Left hindlimb (tissue), 1 donor: ENCODE data around the gene ALDH1L1.

Source experiments
- DNase-seq: peaks from one replicate; pipeline ENCODE4 v3.0.0-alpha.2; 2018

Gene ALDH1L1

DNA sequence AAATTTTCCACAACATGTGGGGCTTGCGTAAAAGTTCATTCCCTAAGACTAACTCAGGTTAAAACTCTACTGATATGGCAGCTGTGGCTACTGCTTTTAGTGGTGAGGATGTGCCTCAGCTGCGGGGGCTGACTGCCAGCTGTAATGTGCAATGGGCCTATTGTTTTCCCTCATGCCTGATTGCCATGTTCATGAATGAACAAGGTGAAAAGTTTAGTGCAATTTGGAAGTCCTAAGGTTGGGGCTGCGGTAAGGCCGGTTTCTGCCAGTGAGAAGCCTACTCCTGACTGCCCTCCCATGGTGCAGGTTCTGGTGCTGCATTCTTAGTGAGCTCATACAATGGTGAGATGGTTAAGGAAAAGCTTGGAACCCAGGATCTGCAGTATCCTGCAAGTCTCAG, 10.9 kb upstream of the ALDH1L1 start:
- DNase-seq: no peak

DNA sequence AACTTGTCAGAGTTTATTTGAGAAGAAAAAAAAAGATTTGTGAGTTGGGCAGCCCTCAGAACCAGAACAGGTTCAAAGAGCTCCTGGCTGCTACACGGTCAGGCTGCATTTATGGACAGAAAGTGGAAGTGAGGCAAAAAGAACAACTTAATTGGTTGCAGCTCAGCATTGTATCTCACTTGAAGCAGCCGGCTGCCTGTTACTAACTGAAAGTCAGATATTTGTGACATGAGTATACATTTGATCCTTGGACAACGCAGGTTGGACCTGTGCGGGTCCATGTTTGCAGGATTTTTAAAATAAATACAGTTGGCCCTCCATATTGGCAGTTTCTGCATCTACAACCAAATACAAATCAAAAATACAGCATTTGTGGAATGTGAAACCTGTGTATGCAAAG, 7.5 kb upstream of the ALDH1L1 start:
- no peak for DNase-seq

DNA sequence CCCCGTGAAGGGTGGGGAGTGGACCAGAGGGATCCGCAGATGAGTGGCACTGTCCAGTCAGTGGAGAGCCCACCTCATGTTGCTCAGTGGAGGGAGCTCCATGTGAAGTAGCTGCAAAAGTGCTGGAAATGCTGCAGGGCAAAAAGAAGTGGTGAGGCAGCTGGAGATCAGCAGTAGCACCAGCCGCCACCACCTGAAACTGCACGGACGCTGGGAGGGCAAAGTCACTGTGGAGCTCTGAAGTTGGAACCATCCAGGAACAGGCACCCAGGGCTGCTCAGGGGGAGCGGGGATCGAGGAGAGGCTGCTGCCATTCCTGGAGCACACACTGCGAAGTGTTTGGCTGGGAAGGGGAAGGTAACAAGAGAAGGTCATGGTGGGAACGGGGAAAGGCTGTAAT, 6.4 kb upstream of the ALDH1L1 start:
- DNase-seq: no peak

DNA sequence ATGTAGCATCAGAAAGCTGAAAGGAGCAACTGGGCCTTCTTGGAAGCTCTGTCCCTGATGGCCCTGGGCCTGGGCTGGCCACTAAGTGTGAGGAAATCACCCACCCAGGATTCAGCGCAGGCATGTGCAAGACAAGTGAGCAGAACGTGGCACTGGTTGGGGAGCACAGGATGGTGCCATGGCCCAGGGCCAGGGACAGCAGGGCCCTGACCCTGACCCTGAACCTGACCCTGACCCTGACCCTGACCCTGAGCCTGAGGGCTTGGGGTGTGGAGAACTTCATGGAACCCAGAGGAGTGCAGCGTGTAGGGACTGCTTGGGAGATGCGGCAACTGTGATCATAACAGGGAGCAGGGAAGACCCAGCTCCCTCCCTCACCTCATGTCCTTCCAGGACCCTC, 5.9 kb upstream of the ALDH1L1 start:
- no peak for DNase-seq

DNA sequence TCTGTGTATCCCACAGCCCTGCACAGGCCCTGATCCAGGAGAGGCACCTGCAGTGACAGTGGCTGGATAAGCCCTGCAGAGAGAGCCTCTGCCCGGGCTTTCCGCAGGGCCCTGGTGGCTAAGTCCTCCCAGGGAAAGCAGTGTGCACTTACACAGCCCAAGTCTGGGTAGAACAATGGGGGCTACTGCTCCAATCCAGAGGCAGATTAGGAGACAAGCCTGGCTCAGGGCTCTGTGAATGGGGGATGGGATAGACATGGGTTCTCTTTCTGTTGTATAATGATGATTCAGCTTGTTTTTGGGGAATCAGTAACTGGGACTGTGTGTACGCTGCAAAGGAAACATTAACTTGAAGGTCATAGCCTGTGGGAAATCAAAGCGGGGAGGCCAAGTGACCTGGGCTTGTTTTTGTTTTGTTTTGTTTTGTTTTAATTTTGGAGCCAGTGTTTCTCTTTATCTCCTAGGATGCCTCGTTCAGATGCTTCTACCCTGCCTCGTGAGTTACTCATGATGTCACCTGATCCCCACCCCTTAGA, 4.1 kb upstream of the ALDH1L1 start:
- no peak for DNase-seq

DNA sequence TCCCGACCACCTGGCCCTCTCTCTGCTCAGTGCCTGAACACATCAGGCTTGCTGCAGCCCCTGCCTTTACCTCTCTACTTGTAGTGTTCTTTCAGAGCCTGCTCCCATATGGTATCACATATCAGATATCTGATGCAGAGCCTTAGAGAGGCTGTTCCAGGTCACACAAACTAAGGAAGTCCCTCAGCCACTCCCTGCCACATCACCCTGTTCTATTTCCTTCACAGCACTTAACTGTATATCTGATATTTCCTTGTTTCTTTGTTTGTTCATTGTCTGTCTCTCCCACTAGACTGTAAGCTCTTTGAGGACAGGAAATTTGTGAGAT, 976 bp upstream of the ALDH1L1 start:
- DNase-seq: no peak

DNA sequence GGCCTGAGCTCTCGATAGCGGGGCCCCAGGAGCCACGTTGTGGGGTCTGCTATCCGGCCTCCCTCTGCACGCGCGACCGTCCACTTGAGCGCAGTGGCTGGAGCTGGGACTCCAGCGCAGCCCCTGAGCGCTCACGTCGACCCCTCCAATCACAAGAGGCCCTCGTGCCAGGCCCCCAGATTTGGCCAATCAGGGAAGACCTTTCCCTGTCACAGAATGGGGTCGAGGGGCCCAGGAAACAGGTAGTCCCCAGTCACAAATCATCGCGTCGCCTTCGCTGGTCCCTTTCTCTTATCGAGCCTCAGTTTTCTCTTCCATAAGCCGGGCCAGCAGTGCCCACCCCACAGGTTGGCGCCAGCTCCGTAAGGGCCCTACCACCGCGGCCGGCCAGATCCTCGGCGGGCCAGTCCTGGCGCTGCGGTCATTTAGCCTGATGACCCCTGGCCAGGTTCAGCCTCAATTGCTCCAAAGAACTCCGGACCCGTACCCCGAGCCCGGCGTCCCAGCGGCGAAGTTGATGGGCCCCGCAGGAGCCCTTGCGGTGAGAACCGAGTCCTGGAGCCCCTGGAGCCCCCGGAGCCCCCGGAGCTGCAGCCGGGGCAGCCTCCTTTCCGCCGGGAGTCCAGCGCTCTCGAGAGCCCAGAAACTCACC, 435 bp downstream of the ALDH1L1 start:
- DNase-seq: no peak

DNA sequence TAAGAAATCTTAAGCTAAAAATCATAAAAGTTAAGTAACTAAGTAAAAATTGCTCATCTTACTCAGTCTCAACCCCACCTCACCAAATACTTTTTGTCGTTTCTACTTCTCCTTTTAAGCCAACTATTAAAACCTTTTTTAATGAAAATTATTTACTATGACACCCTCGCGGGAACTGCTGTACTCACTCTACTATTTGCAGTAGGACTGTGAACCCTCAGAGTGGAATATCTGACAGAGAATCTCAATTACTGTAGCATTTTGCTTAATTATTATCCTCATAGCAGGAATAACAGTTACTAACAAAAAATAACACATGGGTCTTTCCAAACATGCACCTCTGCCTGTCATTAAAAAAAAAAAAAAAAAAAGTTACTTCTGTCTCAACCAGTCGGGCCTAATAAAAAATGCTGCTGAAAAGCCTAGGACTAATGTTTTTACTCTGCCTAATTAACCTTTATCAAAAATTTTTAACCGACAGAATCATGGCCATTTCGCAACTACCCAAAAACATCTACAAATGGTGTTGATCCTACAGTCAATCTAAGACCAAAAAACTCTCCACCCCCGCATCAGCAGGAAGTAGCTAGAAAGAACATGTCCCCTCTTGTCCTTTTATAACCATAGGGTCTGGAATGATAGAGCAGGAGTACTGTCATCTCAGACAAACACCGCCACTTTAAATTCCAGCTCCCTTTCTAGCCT, 10.2 kb downstream of the ALDH1L1 start:
- no peak for DNase-seq

DNA sequence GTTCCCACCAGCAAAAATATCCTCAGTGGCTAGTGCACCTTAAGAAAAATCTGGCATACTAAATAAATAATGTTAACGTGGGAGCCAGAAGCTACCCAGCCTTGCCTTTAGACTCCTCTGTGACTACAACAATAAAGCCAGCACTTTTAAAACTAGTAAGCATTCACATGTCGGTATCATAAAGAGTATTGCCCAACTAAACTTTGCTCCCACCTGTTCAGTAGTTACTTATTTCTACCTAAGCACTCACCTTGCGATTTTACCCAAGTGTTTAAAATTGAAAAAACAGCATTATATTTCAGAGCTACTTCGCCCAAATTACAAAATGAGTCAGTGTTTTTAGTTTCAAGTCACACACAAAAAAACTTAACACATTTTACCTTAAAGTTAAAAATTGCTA, 12.8 kb downstream of the ALDH1L1 start:
- no peak for DNase-seq

DNA sequence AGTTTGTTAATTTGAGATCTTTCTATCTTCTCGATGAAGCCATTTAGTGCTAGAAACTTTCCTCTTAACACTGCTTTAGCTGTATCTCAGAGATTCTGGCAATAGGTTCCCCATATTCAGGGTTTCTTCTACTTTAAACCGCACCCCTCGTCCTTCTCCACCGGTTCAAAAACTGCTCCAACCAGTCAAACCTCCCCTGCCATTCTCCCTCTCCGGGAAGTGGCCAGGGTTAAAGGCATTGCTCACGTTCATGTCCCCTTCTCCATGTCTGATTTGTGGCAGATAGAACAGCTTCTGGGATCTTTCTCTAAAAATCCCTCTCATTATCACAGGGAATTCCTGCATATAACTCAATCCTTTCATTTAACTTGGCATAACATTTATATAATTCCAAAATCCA, 14.4 kb downstream of the ALDH1L1 start:
- DNase-seq: no peak

DNA sequence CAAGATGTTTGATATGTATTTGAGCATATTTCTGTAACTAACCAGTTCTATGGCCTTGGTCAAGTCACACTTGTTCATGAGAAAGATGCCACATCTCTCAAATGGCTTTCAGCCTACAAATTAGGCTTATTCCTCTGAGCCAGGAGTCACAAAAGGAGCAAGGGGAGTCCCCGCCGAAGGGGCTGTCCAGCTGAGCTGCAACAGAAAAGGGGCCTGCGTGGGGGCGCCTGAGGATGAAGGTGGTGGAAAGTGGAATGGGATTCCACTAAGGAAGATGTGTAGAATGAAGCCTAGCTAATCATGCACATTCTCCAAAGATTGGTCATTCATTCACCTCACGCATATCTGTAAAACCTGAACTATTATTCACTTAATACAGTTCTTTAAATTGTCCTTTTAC, 19.1 kb downstream of the ALDH1L1 start:
- no peak for DNase-seq

DNA sequence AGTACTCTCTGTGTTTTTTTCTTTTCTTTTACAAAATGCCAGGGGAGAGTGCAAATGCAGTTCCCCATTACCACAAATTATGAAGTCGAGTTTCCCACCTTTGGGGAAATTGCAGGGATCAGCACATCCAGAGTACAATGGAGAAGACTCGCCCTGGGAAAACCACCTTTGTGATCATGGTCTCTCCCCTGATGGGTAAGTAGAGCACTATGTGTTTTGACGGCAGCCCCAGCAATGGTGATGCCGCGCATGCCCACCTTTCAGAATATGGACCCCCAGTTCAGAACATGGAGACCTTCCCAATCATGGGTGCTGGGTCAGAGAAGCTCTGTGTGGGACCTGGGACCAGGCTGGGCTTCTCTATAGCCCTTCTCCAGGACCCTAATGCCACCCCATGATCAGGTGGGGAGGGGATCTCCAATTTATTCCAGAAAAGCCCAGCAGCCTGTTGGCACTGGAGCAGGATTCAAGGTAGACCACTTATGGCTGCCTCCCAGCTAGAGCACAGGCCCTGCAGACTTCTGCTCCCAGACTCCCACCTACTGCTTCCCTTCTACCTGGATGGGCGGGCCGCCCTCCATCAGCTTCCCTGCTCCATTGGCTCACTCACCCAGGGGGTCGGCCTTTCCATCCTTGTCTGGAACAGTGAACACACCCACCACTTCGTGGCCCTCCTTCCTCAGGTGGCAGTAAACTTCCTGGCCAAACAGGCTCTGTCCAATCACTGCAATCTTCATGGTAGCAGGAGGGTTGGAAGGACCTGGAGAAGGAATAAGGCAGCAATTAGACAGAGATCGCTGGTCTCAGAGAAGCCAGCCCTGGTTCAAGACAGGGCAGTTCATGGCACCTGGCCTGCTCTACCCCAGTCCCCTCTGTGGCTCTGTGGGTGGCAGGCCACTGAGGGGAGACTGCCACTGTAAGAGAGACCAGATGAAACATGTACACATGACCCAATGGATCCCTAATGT, 19.9 kb downstream of the ALDH1L1 start:
- no peak for DNase-seq

DNA sequence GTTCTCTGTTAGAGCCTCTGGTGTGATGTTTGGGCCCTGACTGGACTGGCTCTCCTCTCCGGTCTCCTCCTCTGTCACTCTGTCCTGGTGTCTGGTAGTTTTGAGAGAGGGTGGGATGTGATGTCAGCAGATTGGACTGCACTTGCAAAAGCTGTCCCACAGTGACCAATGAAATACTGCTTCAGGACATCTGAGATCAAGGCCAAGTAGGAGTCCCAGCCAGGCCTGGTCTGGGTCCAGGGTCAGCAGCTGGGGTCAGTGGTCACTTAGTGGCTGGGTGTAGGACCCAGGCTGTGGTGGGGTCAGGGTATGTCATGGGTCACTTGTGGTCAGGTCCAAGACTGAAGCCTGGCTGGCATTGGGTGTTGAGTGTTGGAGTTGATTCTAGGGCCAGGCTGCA, 20.9 kb downstream of the ALDH1L1 start:
- DNase-seq: no peak

DNA sequence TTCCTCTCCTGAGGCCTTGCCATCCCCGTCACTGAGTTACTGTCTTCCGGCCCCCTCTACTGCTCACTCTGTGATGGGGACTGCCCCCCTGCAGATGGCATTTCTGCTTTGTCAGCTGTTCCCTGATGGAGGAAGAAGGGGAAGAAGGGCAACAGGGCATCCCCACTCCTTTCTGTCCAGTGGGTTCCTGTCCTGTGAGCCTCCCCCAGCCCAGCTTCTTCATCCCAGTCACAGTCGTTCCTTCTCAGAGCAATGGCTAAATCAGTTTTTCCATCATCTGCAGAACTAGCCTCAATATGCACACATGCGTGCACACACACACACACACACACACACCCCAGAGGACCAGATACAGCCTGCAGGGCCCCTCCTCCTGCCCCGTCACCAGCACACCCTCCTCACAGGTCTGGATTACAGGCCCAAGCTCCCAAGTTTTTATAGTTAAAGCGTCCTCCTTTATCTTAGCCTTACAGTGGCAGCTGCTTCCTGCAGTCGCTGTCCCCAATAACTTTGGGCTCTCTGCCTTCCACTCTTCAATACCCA, 21.4 kb downstream of the ALDH1L1 start:
- no peak for DNase-seq

DNA sequence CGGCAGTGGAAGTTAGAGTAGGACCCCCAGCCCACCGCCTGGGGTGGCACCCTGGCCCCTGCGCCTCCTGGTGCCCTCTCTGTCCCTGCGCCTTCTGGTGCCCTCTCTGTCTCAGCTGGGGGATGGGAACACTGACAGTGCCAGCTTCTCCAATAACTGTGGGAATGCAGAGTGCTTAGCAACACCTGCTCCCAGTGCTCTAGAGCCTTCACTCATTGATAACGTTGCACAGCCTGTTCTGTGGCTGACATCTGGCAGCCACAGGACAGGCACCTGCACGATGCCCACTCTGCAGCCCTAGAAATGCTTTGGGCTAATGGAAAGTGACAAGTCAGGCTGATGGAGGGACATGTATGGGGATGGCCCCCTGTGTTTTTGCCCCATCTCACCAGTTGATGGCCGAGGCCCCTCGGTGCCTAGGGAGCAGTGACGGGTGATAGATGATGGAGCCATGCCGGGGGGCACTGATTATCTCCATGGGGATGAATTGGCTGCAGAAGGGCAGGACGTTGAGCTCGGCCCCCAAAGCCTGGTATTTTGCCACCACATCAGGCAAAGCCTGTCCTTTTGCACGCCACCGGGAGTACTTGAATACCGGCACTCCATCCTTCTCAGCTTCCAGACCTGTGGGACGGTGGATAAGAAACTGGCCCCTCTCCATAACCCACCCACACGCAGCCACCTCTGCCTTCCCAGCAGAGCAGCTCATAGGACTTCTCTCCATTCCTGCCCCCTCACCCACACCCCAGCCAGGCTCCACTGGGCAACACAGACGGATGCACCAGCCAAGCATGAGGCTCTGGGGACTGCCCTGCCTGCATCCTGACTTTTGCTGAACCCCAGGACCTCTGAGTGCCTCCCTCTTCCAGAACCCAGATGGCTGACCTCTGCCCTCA, 22.1 kb downstream of the ALDH1L1 start:
- DNase-seq: no peak

DNA sequence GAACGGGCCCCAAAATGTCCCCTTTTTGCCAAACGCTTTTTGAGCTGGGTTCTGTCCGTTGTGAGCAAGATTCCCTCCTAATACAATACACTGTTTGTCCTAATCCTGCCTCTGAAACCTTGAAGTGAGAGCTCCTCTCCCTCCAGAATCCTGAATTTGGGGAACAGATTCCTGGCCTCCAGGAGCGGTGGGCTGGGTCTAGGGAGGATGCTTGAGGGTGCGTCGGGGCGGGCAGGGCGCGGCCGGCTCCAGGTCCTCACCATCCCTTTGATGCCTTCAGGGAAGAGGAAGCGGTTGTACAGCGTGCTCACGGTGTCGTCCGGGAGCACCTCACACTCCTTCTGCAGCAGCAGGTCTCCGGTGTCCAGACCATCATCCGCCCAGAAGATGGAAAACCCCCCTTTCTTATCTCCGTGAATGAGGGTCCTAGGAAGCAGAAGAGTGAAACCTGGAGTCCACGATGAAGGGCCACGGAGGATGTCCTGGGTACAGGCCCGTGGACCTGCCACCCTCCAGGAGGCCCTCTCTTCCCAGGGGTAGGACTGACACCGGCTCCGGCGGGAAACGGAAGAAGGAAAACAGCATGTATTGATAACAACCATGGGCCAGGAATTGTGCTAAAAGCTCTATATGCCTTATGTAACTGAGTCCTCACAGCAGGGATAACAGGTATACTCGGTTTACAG, 23.2 kb downstream of the ALDH1L1 start:
- no peak for DNase-seq

DNA sequence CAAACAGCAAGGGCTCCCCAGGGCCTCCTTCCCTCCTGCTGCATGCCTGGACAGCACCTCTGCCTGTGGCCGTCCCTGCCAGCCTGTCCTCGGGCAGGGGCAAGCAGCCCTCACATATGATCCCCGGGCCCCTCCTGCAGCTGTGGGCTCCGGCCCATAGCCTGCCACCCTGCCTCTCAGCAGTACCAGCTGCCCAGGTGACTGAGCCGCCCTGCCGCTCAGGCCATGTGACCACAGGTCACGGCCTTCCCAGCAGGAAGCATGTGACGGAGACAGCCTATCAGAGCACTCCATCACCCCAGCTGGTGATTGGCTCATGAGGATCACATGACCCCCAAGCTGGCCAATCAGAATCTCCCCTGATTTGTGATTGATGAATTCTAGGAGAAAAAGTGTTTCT, 23.9 kb downstream of the ALDH1L1 start:
- DNase-seq: no peak

DNA sequence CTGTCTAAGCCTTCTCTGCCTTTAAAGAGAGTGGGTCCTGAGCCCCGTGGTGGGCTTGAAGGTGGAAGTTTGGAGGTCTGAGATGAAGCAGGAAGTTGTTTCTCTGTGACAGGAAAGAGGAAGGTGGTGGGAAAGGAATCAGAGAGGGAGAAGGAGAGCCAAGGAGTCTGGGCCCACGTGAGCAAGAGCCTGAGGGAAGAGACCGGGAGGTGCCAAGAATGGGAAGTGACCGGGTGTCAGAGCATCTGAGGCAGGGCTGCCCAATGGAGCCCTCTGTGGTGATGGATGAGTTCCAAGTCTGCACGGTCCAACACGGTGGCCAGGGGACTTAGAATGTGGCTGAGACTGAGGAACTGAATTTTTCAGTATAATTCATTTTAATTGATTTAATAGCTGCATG, 24.6 kb downstream of the ALDH1L1 start:
- DNase-seq: no peak

DNA sequence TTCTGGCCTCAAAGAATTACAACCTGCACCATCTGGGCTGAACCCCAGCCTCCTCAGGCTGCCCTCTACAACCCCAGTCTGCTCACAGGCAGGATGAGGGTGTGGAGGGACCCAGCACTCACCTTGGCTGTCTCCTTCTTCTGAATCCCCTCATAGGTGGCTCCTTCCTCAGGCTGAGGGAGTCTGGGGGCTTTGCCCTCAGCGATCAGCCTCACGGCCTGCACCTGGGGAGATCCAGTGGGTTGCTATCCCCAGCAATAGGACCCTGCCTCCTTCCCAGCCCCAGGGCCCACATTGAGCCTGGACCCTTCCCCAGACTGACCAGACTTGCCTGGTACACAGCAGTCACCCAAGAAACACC, 25.1 kb downstream of the ALDH1L1 start:
- no peak for DNase-seq

DNA sequence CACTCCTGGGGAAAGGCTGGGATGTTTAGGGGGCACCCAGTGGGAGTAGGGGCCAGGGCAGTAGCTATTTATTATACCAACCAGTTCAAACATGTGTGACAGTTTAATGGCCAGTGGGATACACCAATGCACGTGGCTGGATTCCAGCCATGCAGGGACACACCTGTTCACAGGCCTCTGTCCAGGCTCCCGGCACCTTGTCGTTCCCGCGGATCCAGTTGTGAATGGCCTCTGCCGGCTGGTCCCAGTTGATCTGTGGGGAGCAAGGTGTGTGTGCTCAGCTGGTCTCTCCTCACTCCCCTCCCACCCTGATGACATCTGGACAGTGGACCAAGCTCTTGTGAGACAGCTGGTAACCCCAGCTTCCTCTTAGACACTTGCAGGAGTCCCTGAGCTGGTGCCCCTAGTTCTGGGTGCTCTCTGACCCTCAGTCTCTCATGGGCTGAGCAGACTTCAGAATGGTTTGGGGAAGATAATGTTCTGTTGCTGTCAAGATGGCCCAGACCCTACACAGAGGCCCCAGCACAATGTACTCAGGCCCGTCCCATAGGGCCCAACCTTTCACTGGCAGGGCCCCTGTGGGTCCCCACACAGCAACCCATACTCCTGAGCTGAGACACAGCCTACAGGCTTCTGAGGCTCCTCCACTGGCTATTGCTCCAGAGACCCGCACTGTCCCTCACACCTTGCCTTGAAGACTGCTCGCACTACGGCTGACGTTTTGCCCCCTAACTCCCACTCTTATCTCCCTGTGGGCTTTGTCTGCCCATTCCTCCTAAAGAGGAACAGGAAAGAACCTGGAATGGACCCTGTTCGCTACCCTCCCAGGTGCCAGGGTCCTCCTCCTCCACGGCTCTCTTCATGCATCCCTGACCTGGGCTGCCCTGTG, 25.8 kb downstream of the ALDH1L1 start:
- no peak for DNase-seq
